Measurements from ENCODE around the gene MAPK12. TPM values are rescaled to one million over a fixed set of nuclear protein-coding genes. Genes with fewer than 3 reads are reported as not detected.
A peak's percentile ranks its signal among the peaks of the same experiment; 100 is the strongest.

The MAPK12 gene
- total RNA-seq, 2 donors from 2014 or later = 8.9 to 10.4 TPM

DNA sequence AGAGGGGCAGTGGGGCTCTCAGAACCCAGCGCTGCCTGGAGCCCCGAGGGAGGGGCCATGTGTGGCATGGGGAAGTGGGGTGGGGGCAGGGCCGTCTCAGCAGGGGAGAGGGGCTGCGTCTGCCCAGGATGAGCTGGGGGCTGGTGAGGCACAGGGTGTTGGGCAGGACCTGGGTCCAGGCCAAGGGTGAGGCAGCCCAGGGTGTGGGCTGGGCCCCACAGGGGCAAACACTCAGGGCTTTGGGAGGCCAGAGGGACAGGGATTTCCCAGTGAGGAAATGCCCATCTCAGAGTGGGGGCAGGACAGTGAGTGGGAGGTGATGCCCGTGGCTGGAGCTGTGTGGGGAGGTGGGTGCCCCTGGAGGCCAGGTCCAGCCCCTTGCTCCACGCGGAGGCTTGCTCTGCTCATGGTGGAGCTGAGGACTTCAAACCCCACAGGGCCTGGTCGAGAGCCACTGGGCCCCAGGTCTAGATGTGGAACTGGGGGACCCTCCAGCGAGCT lies 40.6 kb upstream of the MAPK12 start:
- ATAC-seq (ENCODE audit: insufficient number of reproducible peaks, low FRiP score, low read depth) (no peak), DNase-seq (ENCODE audit: low spot score) (no peak)
- TF ChIP-seq, protein P1, sequence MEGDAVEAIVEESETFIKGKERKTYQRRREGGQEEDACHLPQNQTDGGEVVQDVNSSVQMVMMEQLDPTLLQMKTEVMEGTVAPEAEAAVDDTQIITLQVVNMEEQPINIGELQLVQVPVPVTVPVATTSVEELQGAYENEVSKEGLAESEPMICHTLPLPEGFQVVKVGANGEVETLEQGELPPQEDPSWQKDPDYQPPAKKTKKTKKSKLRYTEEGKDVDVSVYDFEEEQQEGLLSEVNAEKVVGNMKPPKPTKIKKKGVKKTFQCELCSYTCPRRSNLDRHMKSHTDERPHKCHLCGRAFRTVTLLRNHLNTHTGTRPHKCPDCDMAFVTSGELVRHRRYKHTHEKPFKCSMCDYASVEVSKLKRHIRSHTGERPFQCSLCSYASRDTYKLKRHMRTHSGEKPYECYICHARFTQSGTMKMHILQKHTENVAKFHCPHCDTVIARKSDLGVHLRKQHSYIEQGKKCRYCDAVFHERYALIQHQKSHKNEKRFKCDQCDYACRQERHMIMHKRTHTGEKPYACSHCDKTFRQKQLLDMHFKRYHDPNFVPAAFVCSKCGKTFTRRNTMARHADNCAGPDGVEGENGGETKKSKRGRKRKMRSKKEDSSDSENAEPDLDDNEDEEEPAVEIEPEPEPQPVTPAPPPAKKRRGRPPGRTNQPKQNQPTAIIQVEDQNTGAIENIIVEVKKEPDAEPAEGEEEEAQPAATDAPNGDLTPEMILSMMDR (IDR thresholded peaks at IDR 0.05) = no peak
- Histone ChIP-seq H3K27me3 (replicated peaks; ENCODE audit: insufficient read depth) (no peaks in the 10 kb centered on the region), H3K9me3 (no peaks in the 10 kb centered on the region), H3K27ac (peak overlapping the region; percentile 90 to 95), H3K36me3 (no peaks in the 10 kb centered on the region), H3K4me1 (ENCODE audit: control insufficient read depth in 1 of 2, low read depth in 2 of 2) (peaks cover 62 to 86% of the 10 kb centered on the region in 2 donors), H3K4me3 (peak overlapping the region; percentile 25)

DNA sequence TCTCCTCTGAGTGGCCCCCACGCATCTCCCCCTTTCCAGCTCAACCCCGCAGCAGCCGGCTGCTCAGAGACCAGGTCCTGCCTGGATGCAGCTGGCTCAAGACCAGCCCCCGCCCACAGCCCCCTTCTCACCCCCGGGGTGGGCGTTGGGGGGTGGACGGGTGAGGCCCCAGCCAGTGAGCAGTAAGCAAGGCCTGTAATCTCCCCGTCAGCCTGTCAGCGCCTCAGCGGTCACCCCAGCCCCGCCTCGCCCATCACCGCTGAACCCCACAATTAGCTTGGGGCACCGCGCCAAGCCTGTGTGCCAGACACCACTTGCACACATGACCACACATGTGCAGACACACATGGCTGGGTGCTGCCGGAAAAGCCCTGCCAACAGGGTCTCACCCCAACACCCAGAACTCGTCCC lies 40.1 kb upstream of the MAPK12 start:
- H3K4me1 ChIP-seq (ENCODE audit: control insufficient read depth in 1 of 2, low read depth in 2 of 2) = peaks cover 67 to 91% of the 10 kb centered on the region in 2 donors
- no peaks in the 10 kb centered on the region for H3K9me3 ChIP-seq
- no peaks in the 10 kb centered on the region for H3K36me3 ChIP-seq
- H3K27ac ChIP-seq = peak overlapping the region; percentile 90 to 95
- no peak for DNase-seq (ENCODE audit: low spot score)
- peak overlapping the region; percentile 25 for H3K4me3 ChIP-seq
- H3K27me3 ChIP-seq (replicated peaks; ENCODE audit: insufficient read depth) = no peaks in the 10 kb centered on the region
- TF ChIP-seq, protein P1 (IDR thresholded peaks at IDR 0.05) = no peak
- ATAC-seq (ENCODE audit: insufficient number of reproducible peaks, low FRiP score, low read depth) = no peak

DNA sequence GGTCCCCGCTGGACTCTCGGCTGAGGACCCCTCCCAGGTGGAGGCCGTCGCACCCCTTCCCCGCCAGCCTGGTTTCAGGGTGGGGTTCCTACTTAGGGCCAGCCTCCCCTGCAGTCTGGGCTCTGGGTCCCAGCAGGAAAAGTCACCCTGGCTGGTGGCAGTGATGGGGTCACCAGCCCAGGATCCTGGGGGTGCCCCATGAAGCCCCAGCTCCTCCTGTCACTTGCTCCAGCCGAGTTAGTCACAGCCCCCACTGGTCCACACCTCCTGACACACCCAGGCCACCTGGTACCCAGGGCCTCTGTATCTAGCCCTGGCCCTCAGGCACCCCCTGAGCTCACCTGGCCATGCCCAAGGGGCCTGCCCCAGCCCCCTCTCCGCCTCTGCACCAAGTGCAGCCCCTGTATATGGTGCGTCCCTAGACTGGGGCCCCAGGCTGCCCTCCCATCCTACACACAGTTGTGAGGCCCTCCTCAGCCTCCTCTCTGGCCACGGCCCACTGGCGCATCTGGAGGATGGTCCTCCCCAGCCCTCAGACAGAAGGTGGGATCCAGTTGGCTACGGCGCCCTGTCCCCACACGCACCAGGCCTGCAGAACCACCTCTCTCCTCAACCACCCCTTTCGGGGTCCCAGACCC lies 39.3 kb upstream of the MAPK12 start:
- no peak for ATAC-seq (ENCODE audit: insufficient number of reproducible peaks, low FRiP score, low read depth)
- Histone ChIP-seq H3K27me3 (replicated peaks; ENCODE audit: insufficient read depth) (no peaks in the 10 kb centered on the region), H3K4me1 (ENCODE audit: control insufficient read depth in 1 of 2, low read depth in 2 of 2) (peaks cover 68 to 93% of the 10 kb centered on the region in 2 donors), H3K9me3 (no peaks in the 10 kb centered on the region), H3K27ac (no peak overlapping the region), H3K36me3 (no peaks in the 10 kb centered on the region), H3K4me3 (no peak overlapping the region)
- no peak for DNase-seq (ENCODE audit: low spot score)
- TF ChIP-seq, protein P1 (IDR thresholded peaks at IDR 0.05) = no peak

DNA sequence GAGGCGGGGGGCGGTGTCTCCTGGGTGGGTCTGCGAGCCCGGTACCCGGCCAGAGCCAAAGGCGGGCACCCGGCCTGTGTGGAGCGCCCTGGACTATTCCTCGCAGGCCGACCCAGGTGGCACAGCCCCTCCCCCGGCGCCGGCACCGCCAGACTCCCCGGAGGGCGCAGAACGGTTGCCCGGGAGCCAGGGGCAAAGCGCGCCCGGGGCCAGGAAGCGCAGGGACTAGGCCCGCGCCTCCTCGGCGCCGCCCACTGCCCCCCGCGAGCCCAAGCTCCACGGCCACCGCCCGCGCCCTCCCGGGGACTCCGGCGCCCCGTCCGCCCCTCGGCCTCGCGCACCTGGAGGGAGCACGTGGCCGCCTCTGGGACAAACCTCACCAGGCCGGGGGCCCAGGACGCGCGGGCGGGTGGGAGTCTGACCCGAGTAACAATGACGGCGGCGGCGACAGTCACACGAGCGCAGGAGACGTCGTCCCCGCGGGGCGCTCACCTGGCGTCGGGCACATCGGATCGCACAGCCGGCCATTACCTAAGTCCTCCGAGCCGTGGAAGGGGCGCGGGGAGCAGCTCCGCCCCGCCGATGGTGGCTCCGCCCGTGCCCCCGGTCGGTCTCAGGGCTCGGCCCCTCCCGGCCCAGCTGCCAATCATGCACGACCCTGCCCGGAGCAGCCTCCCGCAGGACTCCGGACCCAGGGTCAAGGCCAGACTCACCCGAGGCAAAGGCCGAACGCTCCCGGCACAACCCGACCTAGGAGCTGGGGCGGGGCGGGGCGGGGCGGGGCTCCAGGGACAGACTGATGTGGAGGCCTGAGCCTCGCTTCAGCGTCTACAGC lies 38.5 kb upstream of the MAPK12 start:
- H3K4me3 ChIP-seq = peak overlapping the region; percentile 54
- H3K27ac ChIP-seq = no peak overlapping the region
- DNase-seq (ENCODE audit: low spot score) = no peak
- H3K27me3 ChIP-seq (replicated peaks; ENCODE audit: insufficient read depth) = no peaks in the 10 kb centered on the region
- TF ChIP-seq, protein P1 (IDR thresholded peaks at IDR 0.05) = no peak
- peaks cover 62 to 86% of the 10 kb centered on the region in 2 donors for H3K4me1 ChIP-seq (ENCODE audit: control insufficient read depth in 1 of 2, low read depth in 2 of 2)
- no peaks in the 10 kb centered on the region for H3K9me3 ChIP-seq
- H3K36me3 ChIP-seq = no peaks in the 10 kb centered on the region
- ATAC-seq (ENCODE audit: insufficient number of reproducible peaks, low FRiP score, low read depth) = no peak

Data from thoracic aorta (tissue), 2 donors.